ENCODE results near the gene BRD2.

BRD2 gene

GRCh38 chr6:32972353-32973143 lies 4.2 kb downstream of the BRD2 start:
- no peak for DNase-seq (ENCODE audit: low read depth)

- DNase-seq (ENCODE audit: low read depth), result peak; percentile 73
Measured at GRCh38 chr6:32973144-32974015, 5.0 kb downstream of the BRD2 start.

GRCh38 chr6:32974016-32974333 lies 5.6 kb downstream of the BRD2 start:
- DNase-seq (ENCODE audit: low read depth), result peak; percentile 72

GRCh38 chr6:32974541-32975308 lies 6.3 kb downstream of the BRD2 start:
- DNase-seq (ENCODE audit: low read depth), result peak; percentile 30

- DNase-seq (ENCODE audit: low read depth), result no peak
Measured at GRCh38 chr6:32975886-32976285, 7.5 kb downstream of the BRD2 start.

- DNase-seq (ENCODE audit: low read depth), result no peak
Measured at GRCh38 chr6:32976334-32977069, 8.1 kb downstream of the BRD2 start.

- DNase-seq (ENCODE audit: low read depth), result no peak
Measured at GRCh38 chr6:32977272-32977952, 9.0 kb downstream of the BRD2 start.

GRCh38 chr6:32977953-32978324 lies 9.5 kb downstream of the BRD2 start:
- no peak for DNase-seq (ENCODE audit: low read depth)

- DNase-seq (ENCODE audit: low read depth), result no peak
Measured at GRCh38 chr6:32979720-32980487, 11.5 kb downstream of the BRD2 start.

- DNase-seq (ENCODE audit: low read depth), result no peak
Measured at GRCh38 chr6:32980488-32981038, 12.2 kb downstream of the BRD2 start.

GRCh38 chr6:32982084-32982701 lies 13.8 kb downstream of the BRD2 start:
- peak; percentile 36 for DNase-seq (ENCODE audit: low read depth)

- no peak for DNase-seq (ENCODE audit: low read depth)
Measured at GRCh38 chr6:32982702-32983492, 14.5 kb downstream of the BRD2 start.

- DNase-seq (ENCODE audit: low read depth), result no peak
Measured at GRCh38 chr6:32983493-32983848, 15.1 kb downstream of the BRD2 start.

- DNase-seq (ENCODE audit: low read depth), result no peak
Measured at GRCh38 chr6:32983964-32984621, 15.7 kb downstream of the BRD2 start.

- DNase-seq (ENCODE audit: low read depth), result peak; percentile 87
Measured at GRCh38 chr6:32984622-32985389, 16.4 kb downstream of the BRD2 start.

GRCh38 chr6:32989368-32989767 lies 21.0 kb downstream of the BRD2 start:
- DNase-seq (ENCODE audit: low read depth), result no peak

- DNase-seq (ENCODE audit: low read depth), result no peak
Measured at GRCh38 chr6:32991972-32992371, 23.6 kb downstream of the BRD2 start.
